ENCODE results near the gene BACH2.

DNA sequence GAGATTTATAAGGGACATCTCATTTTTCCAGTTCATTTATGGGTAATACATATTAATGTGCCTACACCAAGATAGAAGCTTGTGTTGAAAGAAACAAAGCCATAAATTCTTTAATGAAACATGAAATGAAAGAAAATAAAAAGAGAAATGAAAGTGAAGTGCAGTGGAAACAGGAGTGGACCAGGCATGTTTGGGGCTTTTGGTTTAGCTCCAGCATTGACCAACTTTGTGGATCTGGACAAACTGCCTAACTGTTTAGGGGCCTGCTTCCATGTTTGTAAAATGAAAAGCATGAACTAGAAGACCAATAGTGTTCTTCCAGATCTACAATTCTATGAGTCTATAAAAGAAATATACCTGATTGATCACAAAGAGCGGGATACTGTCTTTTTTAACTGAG lies 277.4 kb downstream of the BACH2 start:
- TF ChIP-seq RAD21 (conservative IDR thresholded peaks at IDR 0.05): no peak
- TF ChIP-seq, protein P1, sequence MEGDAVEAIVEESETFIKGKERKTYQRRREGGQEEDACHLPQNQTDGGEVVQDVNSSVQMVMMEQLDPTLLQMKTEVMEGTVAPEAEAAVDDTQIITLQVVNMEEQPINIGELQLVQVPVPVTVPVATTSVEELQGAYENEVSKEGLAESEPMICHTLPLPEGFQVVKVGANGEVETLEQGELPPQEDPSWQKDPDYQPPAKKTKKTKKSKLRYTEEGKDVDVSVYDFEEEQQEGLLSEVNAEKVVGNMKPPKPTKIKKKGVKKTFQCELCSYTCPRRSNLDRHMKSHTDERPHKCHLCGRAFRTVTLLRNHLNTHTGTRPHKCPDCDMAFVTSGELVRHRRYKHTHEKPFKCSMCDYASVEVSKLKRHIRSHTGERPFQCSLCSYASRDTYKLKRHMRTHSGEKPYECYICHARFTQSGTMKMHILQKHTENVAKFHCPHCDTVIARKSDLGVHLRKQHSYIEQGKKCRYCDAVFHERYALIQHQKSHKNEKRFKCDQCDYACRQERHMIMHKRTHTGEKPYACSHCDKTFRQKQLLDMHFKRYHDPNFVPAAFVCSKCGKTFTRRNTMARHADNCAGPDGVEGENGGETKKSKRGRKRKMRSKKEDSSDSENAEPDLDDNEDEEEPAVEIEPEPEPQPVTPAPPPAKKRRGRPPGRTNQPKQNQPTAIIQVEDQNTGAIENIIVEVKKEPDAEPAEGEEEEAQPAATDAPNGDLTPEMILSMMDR (IDR thresholded peaks at IDR 0.05; ENCODE audit: poor library complexity, severe bottlenecking): no peak
- TF ChIP-seq EP300 (conservative IDR thresholded peaks at IDR 0.05; ENCODE audit: poor library complexity, severe bottlenecking): no peak
- TF ChIP-seq POLR2AphosphoS5 (IDR thresholded peaks at IDR 0.05): no peak
- TF ChIP-seq, protein P2, sequence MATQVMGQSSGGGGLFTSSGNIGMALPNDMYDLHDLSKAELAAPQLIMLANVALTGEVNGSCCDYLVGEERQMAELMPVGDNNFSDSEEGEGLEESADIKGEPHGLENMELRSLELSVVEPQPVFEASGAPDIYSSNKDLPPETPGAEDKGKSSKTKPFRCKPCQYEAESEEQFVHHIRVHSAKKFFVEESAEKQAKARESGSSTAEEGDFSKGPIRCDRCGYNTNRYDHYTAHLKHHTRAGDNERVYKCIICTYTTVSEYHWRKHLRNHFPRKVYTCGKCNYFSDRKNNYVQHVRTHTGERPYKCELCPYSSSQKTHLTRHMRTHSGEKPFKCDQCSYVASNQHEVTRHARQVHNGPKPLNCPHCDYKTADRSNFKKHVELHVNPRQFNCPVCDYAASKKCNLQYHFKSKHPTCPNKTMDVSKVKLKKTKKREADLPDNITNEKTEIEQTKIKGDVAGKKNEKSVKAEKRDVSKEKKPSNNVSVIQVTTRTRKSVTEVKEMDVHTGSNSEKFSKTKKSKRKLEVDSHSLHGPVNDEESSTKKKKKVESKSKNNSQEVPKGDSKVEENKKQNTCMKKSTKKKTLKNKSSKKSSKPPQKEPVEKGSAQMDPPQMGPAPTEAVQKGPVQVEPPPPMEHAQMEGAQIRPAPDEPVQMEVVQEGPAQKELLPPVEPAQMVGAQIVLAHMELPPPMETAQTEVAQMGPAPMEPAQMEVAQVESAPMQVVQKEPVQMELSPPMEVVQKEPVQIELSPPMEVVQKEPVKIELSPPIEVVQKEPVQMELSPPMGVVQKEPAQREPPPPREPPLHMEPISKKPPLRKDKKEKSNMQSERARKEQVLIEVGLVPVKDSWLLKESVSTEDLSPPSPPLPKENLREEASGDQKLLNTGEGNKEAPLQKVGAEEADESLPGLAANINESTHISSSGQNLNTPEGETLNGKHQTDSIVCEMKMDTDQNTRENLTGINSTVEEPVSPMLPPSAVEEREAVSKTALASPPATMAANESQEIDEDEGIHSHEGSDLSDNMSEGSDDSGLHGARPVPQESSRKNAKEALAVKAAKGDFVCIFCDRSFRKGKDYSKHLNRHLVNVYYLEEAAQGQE (IDR thresholded peaks at IDR 0.05; ENCODE audit: borderline replicate concordance): no peak
- TF ChIP-seq TAF1 (IDR thresholded peaks at IDR 0.05; ENCODE audit: low read depth): no peak
- no peak for TF ChIP-seq EZH2 (IDR thresholded peaks at IDR 0.05; ENCODE audit: borderline replicate concordance, insufficient read depth, low read length, poor library complexity, severe bottlenecking)
- TF ChIP-seq MXI1 (conservative IDR thresholded peaks at IDR 0.05; ENCODE audit: poor library complexity, severe bottlenecking): no peak
- no peak for TF ChIP-seq SMC3 (conservative IDR thresholded peaks at IDR 0.05; ENCODE audit: poor library complexity)
